Measurements from ENCODE around the gene ATP10A. TPM values are rescaled to one million over a fixed set of nuclear protein-coding genes. Genes with fewer than 3 reads are reported as not detected.

ATP10A gene
- total and polyA plus RNA-seq, 2 of the 8 experiments (the other 6 are each of a cell fraction or from before 2014, with no cell fraction given), result 2.0 to 2.8 TPM

- TF ChIP-seq CEBPB (IDR thresholded peaks at IDR 0.05; ENCODE audit: low read depth, low read length) (no peak), ASH2L (IDR thresholded peaks at IDR 0.05; ENCODE audit: low read length) (no peak), SP2 (IDR thresholded peaks at IDR 0.05; ENCODE audit: low read length) (no peak), TCF12 (IDR thresholded peaks at IDR 0.05; ENCODE audit: low read depth, low read length) (no peak), KDM4A (IDR thresholded peaks at IDR 0.05; ENCODE audit: low read depth, low read length, severe bottlenecking) (no peak), RXRA (IDR thresholded peaks at IDR 0.05; ENCODE audit: insufficient read depth, low read depth, low read length) (no peak), BCL11A (IDR thresholded peaks at IDR 0.05; ENCODE audit: low read depth in 2 of 2, low read length in 2 of 2) (no peak), SIX5 (IDR thresholded peaks at IDR 0.05; ENCODE audit: low read depth, low read length) (no peak), CREB1 (IDR thresholded peaks at IDR 0.05) (no peak), RFX5 (IDR thresholded peaks at IDR 0.05; ENCODE audit: borderline replicate concordance, low read depth, low read length) (no peak), CTBP2 (IDR thresholded peaks at IDR 0.05; ENCODE audit: borderline replicate concordance, insufficient read depth, insufficient read length, low read length) (no peak), SUZ12 (IDR thresholded peaks at IDR 0.05; ENCODE audit: low read length) (no peak)
- H3K9ac ChIP-seq (replicated peaks in 1 of 4; ENCODE audit: extremely low read depth in 1 of 4, low read depth in 3 of 4, low read length in 3 of 4), result no peak overlapping the region
- no peak overlapping the region for H2BK12ac ChIP-seq (ENCODE audit: low read depth, low read length)
- no peaks in the 10 kb centered on the region for H4K20me1 ChIP-seq (replicated peaks in 1 of 2; ENCODE audit: control insufficient read depth in 1 of 2, insufficient read depth in 2 of 2, low read length in 2 of 2)
- peaks cover 0 to 8% (median 0%) of the 10 kb centered on the region in 4 experiments; a peak in 3 of 7 replicates for H3K4me1 ChIP-seq (replicated peaks in 1 of 4; ENCODE audit: control insufficient read depth in 3 of 4, insufficient read depth in 4 of 4, low read length in 3 of 4)
- H3K23me2 ChIP-seq (ENCODE audit: low read depth, low read length), result no peaks in the 10 kb centered on the region
- H4K8ac ChIP-seq (ENCODE audit: extremely low read depth, insufficient read depth, low read length), result no peak overlapping the region
- H4K5ac ChIP-seq (ENCODE audit: insufficient read length, low read depth, low read length), result no peak overlapping the region
- H2AFZ ChIP-seq (ENCODE audit: low read length), result no peak overlapping the region
- no peak overlapping the region for H4K91ac ChIP-seq (replicated peaks; ENCODE audit: insufficient read length, low read length)
- ChIA-PET POLR2A (ENCODE audit: partially characterized antibody) (no interaction called here), CTCF (ENCODE audit: partially characterized antibody) (interaction anchor here (1.5 to 3.7 kb wide), 2 partner anchors 9 to 156 kb away, joined by 4 to 22 read pairs; no protein-coding TSS in a partner anchor)
- H3K79me2 ChIP-seq (ENCODE audit: control insufficient read depth in 1 of 2, insufficient read depth in 2 of 2, low read length in 2 of 2), result no peaks in the 10 kb centered on the region
- H3K4me2 ChIP-seq (ENCODE audit: insufficient read depth in 1 of 2, low read depth in 2 of 2, low read length in 2 of 2), result no peak overlapping the region
- no peak overlapping the region for H2BK20ac ChIP-seq (ENCODE audit: low read length)
- H3K36me3 ChIP-seq (ENCODE audit: control insufficient read depth in 2 of 4, insufficient read depth in 4 of 4, low read length in 3 of 4), result no peaks in the 10 kb centered on the region
- no peak overlapping the region for H3K56ac ChIP-seq (replicated peaks; ENCODE audit: insufficient read length, low read depth, low read length)
- no peak overlapping the region for H2BK120ac ChIP-seq (replicated peaks; ENCODE audit: low read depth, low read length)
- no peak overlapping the region for H2BK15ac ChIP-seq (ENCODE audit: low read length)
- no peak overlapping the region for H3K4me3 ChIP-seq (ENCODE audit: extremely low read depth in 1 of 4, insufficient read depth in 2 of 4, low read depth in 3 of 4, low read length in 4 of 4)
- H3K23ac ChIP-seq (ENCODE audit: insufficient read length), result no peak overlapping the region
- H3K79me1 ChIP-seq (ENCODE audit: low read depth, low read length), result no peaks in the 10 kb centered on the region
- no peak overlapping the region for H3K27ac ChIP-seq (ENCODE audit: low read depth, low read length)
- DNase-seq (ENCODE audit: low read depth in 1 of 2, low spot score in 2 of 2) (no peak), FAIRE-seq (no peak)
- no peak overlapping the region for H2AK5ac ChIP-seq (ENCODE audit: low read depth, low read length)
- H3K27me3 ChIP-seq (replicated peaks in 1 of 4; ENCODE audit: control insufficient read depth in 3 of 4, extremely low read depth in 1 of 4, insufficient read depth in 3 of 4, low read length in 3 of 4), result no peaks in the 10 kb centered on the region
- no peak overlapping the region for H3K14ac ChIP-seq (ENCODE audit: insufficient read length)
- 93% methylated on average over 5 of the region's 6 CpGs; no CpG with 5 or more reads in 1 of the 2 experiments for WGBS, 2 experiments (ENCODE audit: extremely low coverage in 1 of 2, insufficient coverage in 1 of 2, insufficient read length in 1 of 2, insufficient replicate concordance in 2 of 2, low coverage in 1 of 2, low lambda C conversion rate in 2 of 2, missing lambda C conversion rate in 1 of 2)
- H2BK5ac ChIP-seq (ENCODE audit: low read depth, low read length), result no peak overlapping the region
- no peak overlapping the region for H3K4ac ChIP-seq (replicated peaks; ENCODE audit: insufficient read length, low read depth, low read length)
- no peaks in the 10 kb centered on the region for H3K9me3 ChIP-seq (ENCODE audit: insufficient read depth in 2 of 2, low read depth in 1 of 2, low read length in 1 of 2)
- H3K18ac ChIP-seq (ENCODE audit: extremely low read depth, low read length), result no peak overlapping the region
These were observed 176.3 kb downstream of the ATP10A start for GRCh38 chr15:25686780-25687179.

Data from H1 (cell line).